NCI-H2227 (cell line): ENCODE measurements around the gene HGS.

Experiments
- DNase-seq: peaks from one replicate; lab custom pipeline; 2025; ENCODE audit not compliant: unreplicated experiment; lab: John Stamatoyannopoulos, UW

HGS gene

GRCh38 chr17:81685108-81685507 lies 1.3 kb downstream of the HGS start:
- no peak for DNase-seq

- DNase-seq = no peak
Measured at GRCh38 chr17:81686614-81687013, 2.8 kb downstream of the HGS start.

DNA sequence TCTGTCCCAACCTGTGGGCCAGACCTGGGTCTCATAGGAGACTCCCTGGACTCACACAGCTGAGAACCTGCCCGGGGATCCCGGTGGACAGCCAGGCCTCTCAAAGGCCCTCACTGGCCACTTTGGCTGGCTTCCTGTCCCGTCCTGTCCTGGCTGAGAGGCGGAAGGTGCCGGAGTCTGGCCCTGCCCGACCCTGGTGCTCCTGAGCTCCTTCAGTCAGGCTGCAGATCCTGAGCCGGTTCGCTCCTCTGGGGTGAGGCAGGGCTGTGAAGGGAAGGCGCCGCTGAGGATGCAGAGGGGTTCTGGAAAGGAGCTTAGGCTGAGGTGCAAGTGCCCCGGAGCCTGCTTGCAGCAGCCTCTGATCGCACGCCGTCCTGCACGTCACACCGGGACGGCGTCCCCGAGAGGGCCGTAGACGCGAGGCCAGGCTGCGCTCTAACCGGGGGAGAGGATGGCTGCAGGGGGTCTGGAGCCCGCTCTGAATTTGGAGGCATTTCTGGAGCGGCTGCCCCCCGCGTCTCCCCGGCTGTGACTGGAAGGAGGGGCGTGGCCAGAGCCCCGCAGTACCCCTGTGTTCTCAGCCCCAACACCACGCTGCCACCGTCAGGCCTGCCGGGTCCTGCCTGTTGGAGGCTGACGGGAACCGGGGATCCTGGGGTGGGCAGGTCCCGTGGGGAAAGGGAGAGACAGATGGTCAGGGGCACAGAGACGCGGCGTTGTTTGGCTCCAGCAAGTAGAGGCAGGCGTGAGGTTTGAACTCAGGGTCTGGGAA lies 4.1 kb downstream of the HGS start:
- DNase-seq = no peak

DNA sequence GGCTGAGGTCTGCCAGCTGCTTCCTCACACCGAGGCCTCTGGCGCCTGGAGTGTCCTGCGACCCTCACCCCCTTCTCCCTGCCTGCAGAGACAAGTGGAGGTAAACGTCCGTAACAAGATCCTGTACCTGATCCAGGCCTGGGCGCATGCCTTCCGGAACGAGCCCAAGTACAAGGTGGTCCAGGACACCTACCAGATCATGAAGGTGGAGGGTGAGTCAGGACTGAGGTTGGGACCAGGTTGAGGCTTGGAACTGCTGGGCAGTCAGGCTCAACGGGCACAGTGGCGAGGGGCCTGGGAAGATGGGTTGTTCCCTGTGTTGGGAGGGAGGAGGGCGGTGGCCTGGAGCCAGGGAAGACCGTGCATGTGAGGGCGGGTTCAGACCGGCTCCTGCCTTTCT lies 4.8 kb downstream of the HGS start:
- no peak for DNase-seq

GRCh38 chr17:81690066-81690465 lies 6.3 kb downstream of the HGS start:
- no peak for DNase-seq

GRCh38 chr17:81690549-81690948 lies 6.7 kb downstream of the HGS start:
- no peak for DNase-seq

DNA sequence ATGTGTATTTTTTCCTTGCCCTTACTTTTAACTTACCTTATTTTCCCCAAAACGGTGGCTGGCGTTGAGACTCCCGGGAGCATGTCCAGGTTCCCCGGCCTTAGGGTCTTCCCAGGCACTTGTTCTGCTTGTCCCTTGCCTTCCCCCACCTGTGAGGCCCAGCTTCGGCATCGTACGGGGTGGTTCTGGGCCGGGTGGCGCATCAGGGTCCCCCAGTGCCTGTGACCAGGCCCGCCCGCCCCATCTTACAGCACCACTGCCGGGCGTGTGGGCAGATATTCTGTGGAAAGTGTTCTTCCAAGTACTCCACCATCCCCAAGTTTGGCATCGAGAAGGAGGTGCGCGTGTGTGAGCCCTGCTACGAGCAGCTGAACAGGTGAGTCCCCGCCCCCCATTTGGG lies 7.4 kb downstream of the HGS start:
- no peak for DNase-seq

DNA sequence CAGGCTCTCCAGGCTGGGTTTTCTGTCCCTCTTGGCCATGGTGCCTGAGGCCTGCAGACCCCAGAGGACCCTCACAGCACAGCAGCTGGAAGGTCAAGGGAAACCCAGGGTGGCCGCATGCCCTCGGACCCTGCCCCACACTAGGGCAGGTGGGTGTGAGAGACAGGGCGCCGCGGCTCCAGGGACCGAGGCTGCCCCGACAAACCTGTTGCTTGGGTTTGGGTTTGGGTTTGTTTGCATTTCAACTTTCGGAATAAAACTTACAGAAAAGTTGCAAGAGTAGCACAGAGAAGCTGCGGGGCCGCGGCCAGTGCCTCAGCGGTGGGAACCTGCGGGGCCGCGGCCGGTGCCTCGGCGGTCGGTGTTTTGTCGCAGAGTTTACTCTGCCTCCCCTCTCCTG lies 7.8 kb downstream of the HGS start:
- DNase-seq = no peak

GRCh38 chr17:81693509-81694210 lies 9.8 kb downstream of the HGS start:
- DNase-seq = peak; percentile 53

DNA sequence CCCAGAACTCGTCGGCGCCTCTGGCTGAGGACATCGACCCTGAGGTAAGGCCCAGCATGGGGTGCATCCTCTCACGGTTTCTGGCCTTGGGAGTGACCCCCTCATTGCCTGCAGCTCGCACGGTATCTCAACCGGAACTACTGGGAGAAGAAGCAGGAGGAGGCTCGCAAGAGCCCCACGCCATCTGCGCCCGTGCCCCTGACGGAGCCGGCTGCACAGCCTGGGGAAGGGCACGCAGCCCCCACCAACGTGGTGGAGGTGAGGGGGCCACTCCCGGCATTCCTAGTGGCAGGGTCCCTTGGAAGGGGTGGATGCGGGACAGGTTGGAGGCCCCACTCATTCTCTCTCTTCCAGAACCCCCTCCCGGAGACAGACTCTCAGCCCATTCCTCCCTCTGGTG lies 11.0 kb downstream of the HGS start:
- DNase-seq = no peak

- no peak for DNase-seq
Measured at GRCh38 chr17:81695211-81695610, 11.4 kb downstream of the HGS start.

GRCh38 chr17:81695801-81696200 lies 12.0 kb downstream of the HGS start:
- no peak for DNase-seq

- no peak for DNase-seq
Measured at GRCh38 chr17:81696218-81696941, 12.6 kb downstream of the HGS start.

DNA sequence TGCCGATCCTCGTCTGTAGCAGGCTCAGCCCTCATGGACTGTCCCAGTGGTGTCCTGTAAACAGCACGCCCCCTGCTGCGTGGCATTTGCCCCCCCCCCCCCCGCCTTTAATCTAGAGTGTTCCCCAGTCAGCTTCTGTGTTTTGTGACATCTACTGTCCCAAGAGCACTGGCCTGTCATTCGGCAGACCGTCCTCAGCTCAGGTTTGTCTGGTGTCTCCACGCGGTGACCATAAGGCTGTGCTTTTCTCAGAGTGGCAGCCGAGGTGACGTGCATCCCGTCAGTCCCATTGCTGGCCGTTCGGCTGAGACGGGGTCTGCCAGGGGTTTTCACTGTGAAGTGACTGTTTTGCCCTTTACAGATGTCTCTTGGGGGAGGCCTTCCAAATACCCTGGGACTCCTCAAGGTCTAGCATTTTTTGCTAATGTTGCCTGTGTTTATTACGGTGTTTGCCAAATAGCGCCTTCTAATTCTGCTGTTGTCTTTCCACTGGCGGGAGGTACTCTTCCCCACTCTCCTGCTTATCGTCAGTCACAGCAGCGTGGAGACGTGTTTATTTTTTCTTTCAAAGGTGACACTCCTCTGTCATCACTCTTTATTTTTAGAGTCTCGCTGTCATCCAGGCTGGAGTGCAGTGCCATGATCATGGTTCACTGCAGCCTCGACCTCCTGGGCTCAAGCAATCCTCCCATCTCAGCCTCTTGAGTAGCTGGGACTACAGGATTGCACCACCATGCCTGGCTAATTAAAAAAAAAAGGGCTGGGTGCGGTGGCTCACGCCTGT lies 13.6 kb downstream of the HGS start:
- DNase-seq = no peak

DNA sequence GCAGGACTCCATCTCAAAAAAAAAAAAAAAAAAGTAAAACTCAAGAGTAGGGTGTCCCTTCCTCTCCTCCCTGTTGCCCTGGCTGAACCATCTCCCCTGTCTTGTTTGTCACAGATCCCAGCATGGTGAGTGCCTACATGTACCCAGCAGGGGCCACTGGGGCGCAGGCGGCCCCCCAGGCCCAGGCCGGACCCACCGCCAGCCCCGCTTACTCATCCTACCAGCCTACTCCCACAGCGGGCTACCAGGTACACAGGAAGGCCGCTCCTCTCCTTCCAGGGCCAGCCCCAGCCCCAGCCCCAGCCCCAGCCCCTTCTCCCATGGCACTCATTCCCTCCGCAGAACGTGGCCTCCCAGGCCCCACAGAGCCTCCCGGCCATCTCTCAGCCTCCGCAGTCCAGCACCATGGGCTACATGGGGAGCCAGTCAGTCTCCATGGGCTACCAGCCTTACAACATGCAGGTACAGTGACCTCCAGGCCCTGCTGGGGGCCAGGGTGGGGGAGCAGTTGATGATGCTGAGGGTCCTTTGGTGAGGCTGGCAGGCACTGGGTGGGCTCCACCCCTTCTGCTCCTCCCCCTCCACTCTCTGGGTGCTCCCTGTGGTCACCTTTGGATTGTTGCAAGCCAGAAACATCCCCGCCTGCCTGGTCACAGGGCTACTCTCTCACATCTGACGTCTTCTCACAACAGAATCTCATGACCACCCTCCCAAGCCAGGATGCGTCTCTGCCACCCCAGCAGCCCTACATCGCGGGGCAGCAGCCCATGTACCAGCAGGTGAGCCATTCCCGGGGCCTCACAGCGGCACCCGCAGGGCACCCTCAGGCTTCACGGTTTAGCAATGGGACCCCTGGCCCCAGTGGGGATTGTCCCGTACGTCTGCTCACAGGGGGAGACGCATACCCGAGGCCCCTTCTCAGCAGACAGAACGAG lies 16.8 kb downstream of the HGS start:
- no peak for DNase-seq

- DNase-seq = peak; percentile 38
Measured at GRCh38 chr17:81701288-81702071, 17.7 kb downstream of the HGS start.

GRCh38 chr17:81702934-81703746 lies 19.3 kb downstream of the HGS start, which contains the start of gene MRPL12:
Gene MRPL12, plus strand, starts transcription at chr17:81703367. Its CDS starts 135 bp downstream, at chr17:81703502.
- peak; percentile 98 for DNase-seq
